IPS DF 19.7 (cell line): ENCODE measurements around the gene PBX2.

Experiments used
- DNase-seq: peaks from one replicate; pipeline ENCODE4 v3.0.0-alpha.2; 2013; ENCODE audit warnings: low read depth, low spot score

PBX2 gene

DNA sequence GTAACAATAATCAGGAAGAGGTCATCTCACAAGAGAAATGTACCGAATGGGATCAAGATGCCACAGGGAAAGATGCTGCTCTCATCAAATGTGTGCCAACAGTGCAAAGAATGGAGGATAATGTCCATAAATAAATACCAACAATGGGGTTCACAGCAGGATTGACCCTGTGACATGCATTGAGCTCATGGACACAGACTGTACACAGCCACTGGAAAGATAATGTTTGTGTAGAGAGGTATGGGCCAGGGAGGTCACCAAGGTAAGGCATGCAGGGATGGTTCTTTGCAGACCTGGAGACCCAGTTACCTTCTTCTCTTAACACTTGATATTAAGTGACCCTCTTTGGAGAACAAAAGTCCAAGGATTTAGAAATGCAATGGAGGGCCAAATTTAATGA, 15.6 kb downstream of the PBX2 start:
- DNase-seq = no peak

DNA sequence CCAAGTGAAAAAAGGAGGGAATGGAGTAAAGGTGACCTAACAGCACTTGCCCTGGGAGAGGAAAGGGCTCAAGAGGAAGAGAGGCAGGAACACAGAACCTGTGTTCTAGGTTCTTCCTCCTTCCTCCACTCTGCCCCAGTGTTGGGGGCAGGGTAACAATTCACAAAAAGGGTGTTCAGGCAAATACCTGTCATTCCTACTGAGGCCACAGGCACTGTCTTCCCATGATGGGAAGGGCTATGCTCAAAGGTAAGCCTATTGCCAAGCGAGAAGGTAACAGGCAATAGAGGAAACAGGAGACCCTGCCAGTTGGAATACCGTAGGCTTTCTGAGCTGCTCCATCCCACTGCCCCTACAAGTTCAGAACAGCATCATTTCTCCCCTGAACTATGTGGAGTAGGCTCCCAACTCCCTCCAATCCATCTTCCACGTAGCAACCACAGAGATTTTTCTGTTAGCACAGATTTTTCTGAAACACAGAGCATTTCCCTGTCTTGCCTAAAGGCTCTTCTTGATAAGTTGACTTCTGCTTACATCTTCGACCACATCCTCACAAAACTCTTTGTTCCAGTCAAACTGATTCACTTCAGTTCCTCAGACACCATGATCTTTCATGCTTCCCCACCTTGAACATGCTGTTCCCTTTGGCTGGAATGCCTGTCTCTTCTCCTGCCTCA, 16.8 kb downstream of the PBX2 start:
- DNase-seq = no peak

DNA sequence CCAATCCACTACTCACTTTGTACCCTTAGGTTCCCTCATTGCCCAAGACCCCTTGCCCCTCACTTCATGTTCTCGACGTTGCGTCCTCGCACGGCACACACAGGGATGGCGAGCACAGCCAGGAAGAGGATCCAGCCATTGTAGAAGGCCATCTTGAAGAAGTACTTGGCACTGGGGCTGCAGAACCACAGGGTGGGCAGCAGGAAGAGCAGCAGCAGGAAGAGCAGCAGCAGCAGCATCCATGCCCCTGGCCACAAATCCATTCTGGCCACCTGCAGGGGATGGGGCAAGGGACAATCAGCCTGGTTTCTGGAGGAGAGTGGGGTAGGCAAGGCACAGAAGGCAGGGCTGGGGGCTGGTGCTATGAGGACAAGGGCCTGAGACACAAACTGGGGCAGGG, 18.8 kb downstream of the PBX2 start:
- no peak for DNase-seq

DNA sequence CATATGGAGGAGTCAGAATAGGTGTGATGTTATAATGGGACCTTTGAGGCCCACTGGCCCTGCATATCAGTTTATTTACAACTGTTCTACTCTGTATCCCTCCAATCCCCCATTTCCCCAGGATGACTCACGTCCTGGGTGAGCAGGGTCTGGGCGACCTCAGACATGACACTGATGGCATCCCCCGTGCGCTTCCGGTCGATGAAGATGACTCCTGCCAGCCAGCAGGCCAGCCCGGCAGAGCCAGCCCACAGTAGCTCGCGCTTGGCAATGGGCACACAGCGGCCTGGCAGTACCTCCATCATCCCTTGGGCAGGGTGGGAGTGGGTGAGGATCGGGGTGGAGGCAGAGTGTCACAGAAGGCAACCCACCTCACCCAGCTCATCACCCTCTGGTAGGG, 19.7 kb downstream of the PBX2 start:
- no peak for DNase-seq

DNA sequence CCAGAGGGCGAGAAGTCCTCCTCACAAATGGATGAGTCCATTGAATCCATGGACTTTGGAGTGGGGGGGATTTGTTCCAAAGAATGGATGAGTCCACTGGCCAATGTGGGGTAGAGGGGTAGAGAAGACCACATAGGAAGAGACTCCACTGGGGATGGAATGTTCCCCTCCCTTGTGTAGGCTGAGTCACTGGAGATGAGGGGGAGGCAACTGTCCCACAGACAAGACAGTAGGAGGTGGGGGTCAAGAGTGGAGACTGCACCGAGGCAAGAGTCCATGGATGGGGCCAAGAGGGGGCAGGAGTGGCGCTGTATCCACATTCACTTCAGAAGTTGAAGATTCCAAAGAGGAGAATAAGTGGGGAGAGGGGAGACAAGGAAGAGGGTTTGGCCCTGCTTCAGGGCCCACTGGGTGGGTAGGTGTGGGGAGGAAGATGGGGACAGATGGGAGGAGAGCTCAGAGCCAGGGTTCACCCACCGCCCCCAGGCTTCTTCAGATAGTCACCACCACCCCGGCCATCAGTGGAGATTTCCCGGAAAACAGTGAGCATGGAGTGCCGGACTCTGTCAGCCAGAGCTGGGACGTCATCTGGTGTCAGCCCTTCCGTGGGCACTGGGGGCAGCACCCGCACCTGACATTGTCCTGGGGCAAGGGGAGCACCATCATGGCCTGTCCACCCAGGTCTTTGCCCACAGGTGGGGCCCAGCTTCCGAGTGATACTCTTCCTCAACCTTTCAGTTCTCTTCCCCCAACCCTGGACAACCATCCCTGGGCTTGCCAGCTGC, 21.0 kb downstream of the PBX2 start:
- no peak for DNase-seq

DNA sequence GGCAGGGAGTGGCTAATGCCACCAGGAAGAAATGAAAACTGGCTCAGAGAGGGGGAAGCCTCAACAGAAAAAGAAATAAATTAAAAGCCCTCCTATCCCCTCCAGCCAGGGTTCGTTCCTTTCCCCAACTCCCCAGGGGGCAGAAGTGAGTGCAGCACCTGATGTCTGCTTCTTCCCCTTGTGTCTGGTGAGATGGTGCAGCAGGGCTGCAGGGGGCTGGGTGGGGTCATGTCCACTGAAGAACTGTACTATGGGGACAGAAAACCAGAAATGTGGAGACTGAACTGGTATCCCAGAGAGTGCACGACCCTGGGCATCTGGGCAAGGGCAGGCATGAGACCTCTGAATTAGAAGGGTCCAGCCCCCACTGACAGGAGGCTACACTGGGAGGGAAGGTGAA, 21.7 kb downstream of the PBX2 start:
- DNase-seq = no peak

DNA sequence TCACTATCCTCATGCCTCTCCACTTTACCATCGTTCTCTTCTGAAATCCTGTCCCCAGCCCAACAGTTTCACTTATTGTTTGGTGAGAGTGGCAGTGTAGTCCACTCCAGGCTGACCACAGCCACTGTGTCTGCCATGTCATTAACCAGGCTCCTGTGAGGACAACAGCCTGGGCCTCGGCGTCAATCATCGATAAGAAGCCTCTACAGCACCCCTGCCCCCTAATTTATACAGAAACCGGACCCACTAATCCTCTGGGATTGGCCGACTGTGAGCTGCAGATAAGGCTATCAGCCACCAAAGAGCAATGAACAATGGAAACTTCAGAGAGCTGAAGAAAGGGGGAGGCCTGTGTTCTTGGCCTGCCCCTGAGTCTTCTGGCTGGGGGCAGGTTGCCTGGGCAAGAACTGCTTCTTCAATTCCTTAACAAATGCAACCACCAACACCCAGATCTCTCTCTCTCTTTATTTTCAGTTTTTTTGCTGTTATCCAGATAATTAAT, 22.2 kb downstream of the PBX2 start:
- no peak for DNase-seq

DNA sequence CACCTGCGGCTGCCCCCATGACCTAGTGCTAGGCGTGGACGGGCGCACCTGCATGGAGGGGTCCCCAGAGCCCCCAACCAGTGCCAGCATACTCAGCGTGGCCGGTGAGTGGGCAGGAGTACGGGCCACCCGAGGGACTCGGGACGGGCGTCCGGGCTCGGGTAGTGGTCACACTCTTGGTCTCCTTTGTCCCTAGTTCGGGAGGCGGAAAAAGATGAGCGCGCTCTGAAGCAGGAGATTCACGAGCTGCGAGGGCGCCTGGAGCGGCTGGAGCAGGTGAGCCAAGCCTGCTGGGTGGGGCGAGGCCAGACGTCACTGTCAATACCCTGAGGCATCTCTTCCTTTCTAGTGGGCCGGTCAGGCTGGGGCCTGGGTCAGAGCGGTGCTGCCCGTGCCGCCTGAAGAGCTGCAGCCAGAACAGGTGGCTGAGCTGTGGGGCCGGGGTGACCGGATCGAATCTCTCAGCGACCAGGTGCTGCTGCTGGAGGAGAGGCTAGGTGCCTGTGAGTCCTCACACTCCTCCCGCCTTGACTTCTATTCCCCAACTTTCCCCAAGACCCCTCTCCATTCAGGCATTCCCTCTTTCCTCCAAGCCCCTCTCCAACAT, 22.7 kb downstream of the PBX2 start:
- DNase-seq = no peak

DNA sequence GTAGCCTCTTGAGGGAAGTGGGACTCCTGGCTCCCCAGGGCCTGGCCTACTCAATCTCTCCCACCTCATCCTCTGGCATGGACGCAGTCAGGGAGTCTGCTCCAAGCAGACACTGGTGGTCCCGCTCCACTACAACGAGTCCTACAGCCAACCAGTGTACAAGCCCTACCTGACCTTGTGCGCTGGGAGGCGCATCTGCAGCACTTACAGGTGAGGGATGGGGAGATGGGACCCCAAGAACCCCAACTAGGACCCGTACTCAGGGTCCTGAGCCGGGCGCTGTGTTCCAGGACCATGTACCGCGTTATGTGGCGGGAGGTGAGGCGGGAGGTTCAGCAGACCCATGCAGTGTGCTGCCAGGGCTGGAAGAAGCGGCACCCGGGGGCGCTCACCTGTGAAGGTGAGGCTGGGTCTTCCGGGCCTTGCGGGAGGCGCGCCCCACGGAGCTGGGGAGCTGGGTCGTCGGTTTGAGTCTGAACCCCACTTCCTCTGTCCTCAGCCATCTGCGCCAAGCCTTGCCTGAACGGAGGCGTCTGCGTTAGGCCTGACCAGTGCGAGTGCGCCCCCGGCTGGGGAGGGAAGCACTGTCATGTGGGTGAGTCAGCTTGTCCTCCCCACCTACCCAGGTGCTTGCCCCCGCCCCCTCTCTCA, 23.5 kb downstream of the PBX2 start:
- no peak for DNase-seq

DNA sequence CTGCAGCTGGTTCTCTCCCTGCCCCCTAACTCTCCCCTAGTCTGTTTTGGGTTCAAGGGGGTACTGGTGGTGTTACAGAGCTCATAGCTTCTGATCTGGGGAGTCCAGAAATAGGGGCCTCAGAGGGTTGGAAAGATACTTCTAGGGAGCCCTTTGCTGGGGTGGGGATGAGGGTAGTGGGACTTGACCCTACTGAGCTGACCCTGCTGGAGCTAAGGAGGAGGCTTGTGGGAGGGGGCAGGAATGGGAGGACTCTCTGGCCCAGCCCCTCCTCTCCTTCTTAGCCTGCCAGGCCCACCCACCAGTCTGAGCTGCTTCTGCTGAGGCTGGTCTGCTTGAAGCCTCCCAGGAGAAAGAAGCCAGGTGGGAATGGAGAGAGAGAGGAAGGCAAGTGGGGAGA, 25.7 kb downstream of the PBX2 start, which contains the start of gene EGFL8:
TSS of gene EGFL8 (plus strand) at position 301 of the 400 bp plus-strand sequence. CDS start 1,571 bp downstream, outside the sequence.
- DNase-seq = no peak

DNA sequence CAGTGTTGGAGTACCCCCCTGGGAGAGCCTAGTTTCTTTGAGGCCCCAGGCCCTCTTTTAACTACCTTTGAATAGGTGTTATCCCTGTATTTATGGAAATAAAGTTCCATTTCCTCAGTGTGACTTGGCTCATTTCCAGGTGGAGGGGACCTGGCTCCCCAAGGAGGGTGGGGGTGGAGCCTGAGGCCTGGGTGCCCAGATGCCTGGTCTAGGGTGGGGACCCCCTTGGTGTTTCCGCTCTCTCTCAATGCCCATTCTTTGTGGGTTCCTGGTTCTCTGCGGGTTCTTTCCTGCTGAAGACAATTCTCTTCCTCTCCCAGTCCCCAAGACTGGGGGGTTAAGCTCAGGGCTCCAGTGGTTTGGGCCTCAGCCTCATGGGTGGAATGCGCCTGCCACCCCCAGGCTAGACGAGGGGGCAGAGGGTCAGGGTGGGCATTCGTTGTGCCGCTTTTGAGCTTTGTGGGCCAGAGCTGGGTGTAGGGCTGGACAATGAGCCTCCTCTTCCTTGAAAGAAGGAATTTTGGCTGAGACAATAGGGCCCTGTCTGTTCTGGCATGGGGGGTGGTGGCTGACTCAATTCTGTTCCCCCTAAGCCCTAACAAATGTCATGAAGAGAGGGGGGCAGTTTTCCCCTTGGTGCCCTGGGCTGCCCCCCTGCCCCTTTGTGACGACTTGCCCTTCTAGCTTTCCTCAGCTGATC, 26.3 kb downstream of the PBX2 start:
- DNase-seq = no peak

DNA sequence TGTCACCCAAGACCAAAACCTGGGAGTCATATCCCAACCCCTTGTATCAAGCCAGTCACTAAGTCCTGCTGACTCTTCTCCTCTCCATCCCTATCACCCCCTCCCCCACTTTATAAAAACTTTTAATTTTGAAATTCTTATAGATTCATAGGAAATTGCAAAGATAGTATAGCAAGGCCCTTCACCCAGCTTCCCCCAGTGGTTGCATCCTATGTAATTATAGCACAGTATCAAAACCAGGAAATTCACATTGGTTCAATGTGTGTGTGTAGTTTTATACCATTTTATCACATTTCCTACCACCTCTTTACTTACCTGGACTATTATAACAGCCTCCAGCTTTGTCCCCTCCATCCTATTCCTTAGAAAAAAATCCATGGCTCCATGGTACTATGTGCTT, 31.9 kb downstream of the PBX2 start:
- no peak for DNase-seq

DNA sequence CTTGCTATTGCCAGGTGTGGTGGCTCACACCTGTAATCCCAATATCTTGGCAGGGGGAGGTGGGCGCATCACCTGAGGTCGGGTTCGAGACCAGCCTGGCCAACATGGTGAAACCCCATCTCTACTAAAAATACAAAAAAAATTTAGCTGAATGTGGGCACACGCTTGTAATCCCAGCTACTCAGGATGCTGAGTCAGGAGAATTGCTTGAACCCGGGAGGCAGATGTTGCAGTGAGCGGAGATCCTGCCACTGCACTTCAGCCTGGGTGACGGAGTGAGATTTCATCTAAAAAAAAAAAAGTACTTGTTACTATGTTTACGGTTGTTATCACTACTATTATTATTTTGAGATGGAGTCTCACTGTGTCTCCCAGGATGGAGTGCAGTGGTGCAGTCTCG, 33.1 kb downstream of the PBX2 start:
- no peak for DNase-seq

DNA sequence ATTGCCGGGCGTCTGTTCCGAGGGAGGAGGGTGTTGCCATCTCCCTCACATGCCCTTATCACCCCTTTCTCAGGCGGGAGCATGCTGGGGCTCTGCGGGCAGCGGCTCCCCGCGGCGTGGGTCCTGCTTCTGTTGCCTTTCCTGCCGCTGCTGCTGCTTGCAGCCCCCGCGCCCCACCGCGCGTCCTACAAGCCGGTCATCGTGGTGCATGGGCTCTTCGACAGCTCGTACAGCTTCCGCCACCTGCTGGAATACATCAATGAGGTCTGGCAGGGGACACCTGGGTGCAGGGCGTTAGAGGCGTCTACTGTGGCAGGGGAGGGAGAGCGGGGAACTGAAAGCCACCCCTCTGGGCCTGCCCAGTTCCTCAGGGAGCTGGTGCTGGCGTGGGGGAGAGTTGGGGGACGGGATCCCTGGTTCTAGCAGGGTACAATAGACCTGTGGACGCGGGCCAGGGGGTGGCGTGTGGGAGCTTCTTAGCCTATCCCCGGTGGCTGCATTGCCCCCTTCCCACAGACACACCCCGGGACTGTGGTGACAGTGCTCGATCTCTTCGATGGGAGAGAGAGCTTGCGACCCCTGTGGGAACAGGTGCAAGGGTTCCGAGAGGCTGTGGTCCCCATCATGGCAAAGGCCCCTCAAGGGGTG, 35.4 kb downstream of the PBX2 start:
- no peak for DNase-seq

DNA sequence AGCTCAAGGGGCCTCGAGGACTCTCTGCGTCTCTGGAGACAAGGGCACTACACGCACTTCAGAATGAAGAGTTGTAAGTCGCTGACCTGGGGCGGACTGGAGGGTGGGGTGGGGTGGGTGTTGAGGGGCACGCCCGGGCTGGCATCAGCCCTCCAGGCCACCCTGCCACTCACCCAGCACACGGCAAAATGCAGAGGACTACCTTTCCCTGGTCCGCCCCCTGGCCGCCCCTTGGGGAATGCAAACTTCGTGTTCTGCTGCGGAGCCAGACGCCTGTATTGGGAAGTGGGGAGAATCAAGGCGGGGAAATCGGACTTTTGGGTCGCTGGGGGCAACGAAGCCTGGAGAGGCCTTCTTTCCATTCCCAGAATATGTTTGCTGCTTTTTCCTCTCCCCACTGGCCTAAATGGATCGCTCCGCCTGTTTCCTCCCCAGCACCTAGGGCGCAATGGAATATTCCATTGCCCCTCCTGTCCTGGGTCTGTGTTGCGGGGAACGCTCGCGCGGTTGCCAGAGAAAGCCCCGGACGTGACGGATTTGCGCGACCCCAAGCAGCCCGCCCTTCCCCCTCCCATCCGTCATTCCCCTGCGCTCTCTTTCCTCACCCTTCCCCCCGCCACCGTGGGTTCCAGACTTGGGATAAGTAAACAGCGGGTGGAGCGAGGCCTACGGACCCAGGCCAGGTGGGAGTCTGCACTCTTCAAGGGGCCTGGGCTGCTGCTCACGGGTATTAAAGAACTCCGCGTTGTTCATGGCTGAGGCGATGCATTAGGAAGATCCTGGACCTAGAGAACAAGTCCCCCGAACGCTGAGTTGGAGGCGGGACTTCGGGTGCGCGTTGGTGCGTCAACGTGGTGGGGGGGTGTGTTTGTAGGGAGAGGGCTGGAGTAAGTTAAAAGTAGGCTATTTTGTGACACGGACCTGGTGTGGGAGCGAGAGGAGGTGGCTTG, 36.2 kb downstream of the PBX2 start, which contains the start of gene PPT2:
TSS of gene PPT2 (plus strand) at position 578 of the 950 bp plus-strand sequence. CDS start 454 bp downstream, outside the sequence.
- DNase-seq = no peak

DNA sequence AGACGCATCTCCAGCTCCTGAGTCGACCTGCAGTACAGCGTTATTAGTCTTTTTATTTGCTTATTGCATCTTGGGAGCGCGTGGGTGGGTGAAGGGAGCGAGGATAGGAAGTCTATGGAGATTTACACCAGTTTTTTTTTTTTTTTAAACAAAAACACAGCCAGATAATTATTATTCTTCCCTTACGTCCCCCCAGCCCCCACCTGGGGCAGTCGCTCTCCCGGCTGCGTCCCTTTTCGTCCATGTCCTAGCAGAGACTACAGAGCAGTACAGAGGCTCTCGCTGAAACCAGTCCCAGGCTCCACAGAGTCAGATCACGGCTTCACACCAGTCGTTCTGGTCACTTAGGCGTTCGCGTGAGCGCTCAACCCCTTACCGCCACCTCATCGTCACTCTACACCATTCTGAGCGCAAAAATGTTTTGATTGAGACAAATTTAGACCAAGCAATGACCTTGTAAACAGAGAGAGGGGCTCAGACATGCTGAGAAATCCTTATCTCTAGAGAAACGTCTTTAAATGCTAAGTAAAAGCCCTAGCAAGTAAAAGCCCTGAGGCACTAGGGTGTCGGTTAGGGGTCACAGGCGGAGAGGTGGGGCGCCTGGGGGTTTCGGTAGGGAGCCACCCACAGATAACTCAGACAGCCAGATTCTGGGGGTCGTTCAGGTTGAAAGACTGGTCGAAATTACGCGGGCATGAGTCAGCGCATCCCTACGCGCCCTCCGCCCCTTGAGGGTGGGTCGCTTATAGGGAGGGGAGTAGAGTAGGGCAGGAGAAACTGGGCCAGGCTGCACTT, 37.0 kb downstream of the PBX2 start:
- DNase-seq = no peak

DNA sequence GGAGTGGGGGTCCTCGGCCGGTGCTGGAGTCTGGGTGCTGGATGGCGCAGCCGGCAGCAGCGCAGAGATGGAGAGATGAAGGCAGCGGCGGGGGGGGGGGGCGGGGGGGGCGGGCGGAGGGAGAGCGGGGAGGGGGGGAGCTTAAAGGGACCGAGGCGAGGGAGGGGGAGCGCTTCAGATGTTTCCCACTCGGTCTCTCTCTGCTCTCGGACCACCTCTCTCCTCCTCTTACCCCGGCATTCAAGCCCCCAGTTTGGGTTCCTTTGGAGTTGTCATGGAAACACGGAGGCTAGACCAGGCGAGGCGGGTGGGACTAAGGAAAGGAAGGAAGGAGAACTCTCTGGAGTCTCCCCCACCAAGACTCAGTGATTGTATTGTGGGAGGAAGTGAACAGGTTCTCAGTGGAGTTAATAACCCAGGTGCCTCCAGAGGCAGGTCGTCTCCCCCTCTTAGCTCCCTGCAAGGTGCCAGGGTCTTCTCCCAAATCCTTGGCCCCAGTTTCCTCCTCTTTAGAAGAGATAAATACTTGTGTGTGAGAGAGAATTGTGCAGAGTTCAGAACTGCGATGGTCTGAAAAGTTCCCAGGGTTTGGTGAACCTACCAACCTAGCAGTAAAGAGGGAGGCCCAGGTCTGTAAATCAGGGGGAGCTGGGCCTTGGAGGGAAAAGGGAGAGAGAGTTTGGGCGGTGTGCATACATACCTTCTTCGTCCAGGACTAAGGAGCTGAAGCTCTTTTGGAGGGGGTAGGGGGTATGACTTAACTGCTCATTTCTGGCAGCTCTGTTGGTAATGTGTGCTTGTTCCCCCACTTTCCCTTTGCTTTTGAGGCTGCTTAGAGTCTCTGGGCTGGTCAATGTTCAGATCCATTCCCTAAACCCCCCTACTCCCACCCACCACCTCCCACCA, 37.9 kb downstream of the PBX2 start, which contains the start of gene PRRT1:
TSS of gene PRRT1 (minus strand) at position 77 of the 906 bp plus-strand sequence. CDS start 112 bp downstream, outside the sequence.
- DNase-seq = no peak
